Lung (tissue), 12 donors: Measurements from ENCODE around the gene HSP90AA1. TPM values are rescaled to one million over a fixed set of nuclear protein-coding genes. Genes with fewer than 3 reads are reported as not detected.
A peak's percentile ranks its signal among the peaks of the same experiment; 100 is the strongest.

ENCODE experiments used
- ATAC-seq: fragments of 200-7000 bp; cut with Tn5 transposase; one replicate; pipeline ENCODE4 v1.9.1; 2020; ENCODE audit warnings: moderate number of reproducible peaks; ENCODE audit not compliant: insufficient read depth, low FRiP score
- DNase-seq, 3 donors: peaks; one replicate each; pipeline ENCODE4 v3.0.0-alpha.2; 2013 to 2017
- H3K27ac ChIP-seq, 2 donors: one replicate each; pipeline ENCODE4 v1.5.1; 2013; ENCODE audit warnings: mild to moderate bottlenecking in 2 of 2, moderate library complexity in 2 of 2, control low read depth in 1 of 2, inconsistent platforms in 1 of 2, low read depth in 1 of 2, low read length in 1 of 2
- H3K27me3 ChIP-seq, 3 donors: one replicate each; pipeline ENCODE4 v1.5.1; 2013; ENCODE audit warnings: low read length in 2 of 3; ENCODE audit not compliant: control insufficient read depth in 3 of 3, insufficient read depth in 3 of 3
- H3K36me3 ChIP-seq, 4 donors: one replicate each; pipeline ENCODE4 v1.5.1; 2013; ENCODE audit warnings: low read length in 4 of 4, mild to moderate bottlenecking in 1 of 4, moderate library complexity in 1 of 4; ENCODE audit not compliant: control insufficient read depth in 4 of 4, insufficient read depth in 4 of 4
- H3K4me1 ChIP-seq, 5 donors: one replicate each; pipeline ENCODE4 v1.5.1; 2013; ENCODE audit warnings: low read length in 5 of 5, mild to moderate bottlenecking in 2 of 5, moderate library complexity in 1 of 5; ENCODE audit not compliant: control insufficient read depth in 5 of 5, insufficient read depth in 5 of 5
- H3K4me3 ChIP-seq: one replicate; pipeline ENCODE4 v1.5.1; 2013; ENCODE audit warnings: mild to moderate bottlenecking, control low read depth, moderate library complexity
- H3K9ac ChIP-seq, 2 donors: one replicate each; pipeline ENCODE4 v1.5.1; 2013; ENCODE audit warnings: low read length in 2 of 2, control low read depth in 1 of 2; ENCODE audit not compliant: insufficient read depth in 1 of 2
- H3K9me3 ChIP-seq, 4 donors: one replicate each; pipeline ENCODE4 v1.5.1; 2013; ENCODE audit warnings: low read length in 3 of 4, mild to moderate bottlenecking in 1 of 4, moderate library complexity in 1 of 4; ENCODE audit not compliant: control insufficient read depth in 4 of 4, insufficient read depth in 3 of 4
- CTCF ChIP-seq: IDR thresholded peaks from 2 replicates; pipeline ENCODE4 v1.5.1; 2012; ENCODE audit warnings: mild to moderate bottlenecking; ENCODE audit errors: control extremely low read depth, extremely low read depth
- WGBS, 2 donors: extraction: QIAGEN DNeasy Blood & Tissue Kit; methylation state at CpG; one replicate each; pipeline ENCODE4 v1.1.7; 2013; 5-methylcytosine and 5-hydroxymethylcytosine counted together
- polyA plus RNA-seq, 2 donors: library from polyadenylated mRNA; stranded (reverse); fragments of 200-250 nt; gene quantifications; one replicate each; pipeline ENCODE4 v1.2.1, GENCODE V29; 2013
- total RNA-seq, 2 donors: library from RNA; depleted of rRNA in 1 of 2; stranded (reverse); fragments of >200 nt in 1 of 2; gene quantifications; one replicate each; pipeline ENCODE4 v1.2.1, GENCODE V29; 2014 to 2021
- donor health status: control.
- donor health status: control.
- donor health status: Bipolar disorder and iron deficiency.
- donor health status: healthy.
- donor health status: DM: yes; HTN: yes; CAD: no.

Gene HSP90AA1
- total and polyA plus RNA-seq, 4 donors, result 187 to 1,106 (median 364) TPM

- no peak for TF ChIP-seq CTCF
- H3K27ac ChIP-seq, result no peak overlapping the region
- no peaks in the 10 kb centered on the region for H3K4me1 ChIP-seq
- WGBS, 2 donors, result 77 to 89% methylated on average over 10 of the region's 10 CpGs
- H3K4me3 ChIP-seq, result no peak overlapping the region
- DNase-seq, result no peak
- no peaks in the 10 kb centered on the region for H3K36me3 ChIP-seq
- no peaks in the 10 kb centered on the region for H3K9me3 ChIP-seq
- no peak for ATAC-seq
- no peak overlapping the region for H3K9ac ChIP-seq
- H3K27me3 ChIP-seq, result no peaks in the 10 kb centered on the region
Observed at GRCh38 chr14:102103062-102103695, 16.3 kb upstream of the HSP90AA1 start.

- no peaks in the 10 kb centered on the region for H3K27me3 ChIP-seq
- no peak for ATAC-seq
- H3K9ac ChIP-seq, result no peak overlapping the region
- H3K4me1 ChIP-seq, result peaks cover 0 to 17% (median 5%) of the 10 kb centered on the region in 5 donors
- H3K27ac ChIP-seq, result no peak overlapping the region
- WGBS, 2 donors, result 65 to 84% methylated on average over 7 of the region's 7 CpGs
- no peaks in the 10 kb centered on the region for H3K36me3 ChIP-seq
- DNase-seq, result peak; percentile 58 to 74 (median 67)
- no peak overlapping the region for H3K4me3 ChIP-seq
- no peak for TF ChIP-seq CTCF
- no peaks in the 10 kb centered on the region for H3K9me3 ChIP-seq
Observed at GRCh38 chr14:102097441-102098135, 10.7 kb upstream of the HSP90AA1 start.

GRCh38 chr14:102096569-102097188 lies 9.8 kb upstream of the HSP90AA1 start:
- DNase-seq (peak; percentile 90 to 93 (median 92)), ATAC-seq (peak; percentile 77)
- TF ChIP-seq CTCF, result peak; percentile 88
- H3K27me3 ChIP-seq, result no peaks in the 10 kb centered on the region
- no peaks in the 10 kb centered on the region for H3K9me3 ChIP-seq
- no peak overlapping the region for H3K4me3 ChIP-seq
- H3K27ac ChIP-seq, result no peak overlapping the region
- peak overlapping the region in 1 of 2 donors; percentile 24 for H3K9ac ChIP-seq
- peaks cover 0 to 17% (median 5%) of the 10 kb centered on the region in 5 donors for H3K4me1 ChIP-seq
- WGBS, 2 donors, result 34 to 42% methylated on average over 12 of the region's 12 CpGs
- no peaks in the 10 kb centered on the region for H3K36me3 ChIP-seq
